HG02943 (cell line): ENCODE measurements around the gene SLC12A6.

Experiments used
- ATAC-seq: cut with Tn5 transposase; IDR thresholded peaks from one replicate; pipeline ENCODE4 v1.9.1; 2021; ENCODE audit warnings: mild to moderate bottlenecking, low read depth, moderate library complexity; ENCODE audit not compliant: unreplicated experiment

Gene SLC12A6

DNA sequence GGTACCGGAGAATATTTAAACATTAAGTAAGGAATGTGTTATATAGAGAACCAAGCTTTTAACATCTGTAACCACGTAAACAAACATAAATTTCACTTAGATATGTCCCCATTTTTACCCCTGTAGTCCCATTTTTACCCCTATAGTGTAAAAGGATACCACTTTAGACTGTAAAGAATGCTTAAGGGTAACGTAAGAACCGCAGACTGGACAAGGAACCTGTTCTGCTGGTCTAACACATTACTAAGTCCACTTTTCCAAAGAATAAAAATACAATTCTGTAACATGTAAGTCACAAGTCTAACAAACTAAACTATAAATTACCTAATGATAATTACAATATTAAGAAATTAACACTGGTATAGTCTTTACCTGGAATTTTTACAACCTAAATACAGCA lies 2.9 kb downstream of the SLC12A6 start:
- no peak for ATAC-seq

DNA sequence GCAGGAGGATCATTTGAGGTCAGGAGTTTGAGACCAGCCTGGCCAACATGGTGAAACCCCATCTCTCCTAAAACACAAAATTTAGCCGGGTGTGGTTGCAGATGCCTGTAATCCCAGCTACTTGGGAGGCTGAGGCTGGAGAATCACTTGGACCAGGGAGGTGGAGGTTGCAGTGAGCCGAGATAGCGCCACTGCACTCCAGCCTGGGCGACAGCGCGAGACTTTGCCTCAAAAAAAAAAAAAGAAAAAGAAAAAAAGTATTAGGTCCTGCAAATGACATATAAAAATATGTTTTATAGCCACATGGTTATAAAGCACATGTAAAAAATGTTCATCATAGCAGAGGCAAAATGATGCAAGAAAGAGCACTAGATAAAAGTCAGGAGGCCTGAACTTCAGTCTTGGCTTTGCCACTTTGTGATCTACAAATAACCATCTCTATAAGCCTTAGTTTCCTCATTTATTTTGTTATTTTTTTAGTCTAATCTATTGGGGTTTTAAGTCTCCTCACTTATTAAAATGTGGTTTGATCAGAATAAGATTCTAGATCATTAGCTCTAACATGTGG lies 4.9 kb downstream of the SLC12A6 start:
- no peak for ATAC-seq

DNA sequence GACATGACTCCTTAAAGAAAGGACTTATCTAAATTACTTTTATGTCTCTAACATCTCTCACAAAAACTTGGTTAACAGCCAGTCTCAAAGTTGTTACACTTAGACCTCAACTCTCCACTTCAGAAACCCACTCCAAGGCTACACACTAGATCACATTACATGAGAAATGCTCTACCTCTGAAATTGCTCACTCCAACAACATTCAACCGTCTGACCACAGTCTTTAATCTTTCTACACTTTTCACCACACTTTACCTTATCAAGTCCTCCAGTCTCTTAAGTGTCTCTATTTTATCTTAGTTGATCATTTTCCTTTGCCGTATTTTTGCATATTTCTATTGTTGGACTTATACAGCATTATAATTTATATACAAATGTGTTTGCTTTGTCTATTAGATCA lies 5.8 kb downstream of the SLC12A6 start:
- no peak for ATAC-seq

DNA sequence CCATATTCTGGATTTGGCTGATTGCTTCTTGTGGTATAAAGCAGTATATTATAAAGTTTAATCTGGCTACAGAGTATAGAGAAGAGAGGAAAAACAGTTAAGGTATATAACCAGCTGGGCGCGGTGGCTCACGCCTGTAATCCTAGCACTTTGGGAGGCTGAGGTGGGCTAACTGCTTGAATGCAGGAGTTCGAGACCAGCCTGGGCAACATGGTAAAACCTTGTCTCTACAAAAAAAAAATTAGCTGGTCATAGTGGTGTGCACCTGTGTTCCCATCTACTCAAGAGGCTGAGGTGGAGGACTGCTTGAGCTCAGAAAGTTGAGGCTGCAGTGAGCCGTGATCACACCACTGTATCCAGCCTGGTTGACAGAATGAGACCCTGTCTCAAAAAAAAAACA lies 7.3 kb downstream of the SLC12A6 start:
- no peak for ATAC-seq

DNA sequence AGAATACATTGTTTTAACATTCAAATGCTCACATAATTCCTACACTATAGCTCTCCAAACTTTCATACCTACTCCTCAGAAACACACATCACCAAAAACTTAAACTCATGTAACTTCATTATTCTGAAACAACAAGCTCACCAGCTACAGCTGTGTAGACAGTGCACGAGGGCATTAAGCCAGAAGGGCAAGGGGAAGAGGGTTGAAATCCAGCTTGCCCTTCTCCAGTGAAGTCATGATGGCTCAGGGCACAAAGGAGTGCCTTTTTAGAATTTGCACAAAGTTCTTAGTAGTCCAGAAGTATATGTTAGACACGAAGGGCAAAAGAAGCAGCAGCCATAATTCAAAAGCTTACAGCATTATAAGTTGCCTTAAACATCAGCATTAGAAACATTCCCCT lies 8.6 kb downstream of the SLC12A6 start:
- ATAC-seq, result no peak

DNA sequence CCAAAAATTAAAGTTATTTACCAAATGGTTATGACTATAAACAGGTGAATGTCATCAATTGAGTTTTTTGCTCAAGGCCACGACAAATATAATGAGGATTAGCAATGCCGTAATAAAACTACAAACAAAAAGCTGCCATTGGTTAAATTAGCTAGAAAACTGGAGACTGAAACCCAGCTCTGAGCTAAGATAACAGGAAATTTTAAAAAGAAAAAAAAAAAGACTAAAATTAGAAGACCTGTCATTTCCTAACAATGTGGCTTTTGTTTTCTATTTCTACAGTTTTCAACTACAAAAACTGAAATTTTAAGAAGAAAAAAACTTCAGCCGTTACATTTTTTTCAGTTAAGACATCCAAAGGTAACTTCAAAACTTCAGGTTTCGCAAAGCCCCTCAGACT lies 9.7 kb downstream of the SLC12A6 start:
- no peak for ATAC-seq

DNA sequence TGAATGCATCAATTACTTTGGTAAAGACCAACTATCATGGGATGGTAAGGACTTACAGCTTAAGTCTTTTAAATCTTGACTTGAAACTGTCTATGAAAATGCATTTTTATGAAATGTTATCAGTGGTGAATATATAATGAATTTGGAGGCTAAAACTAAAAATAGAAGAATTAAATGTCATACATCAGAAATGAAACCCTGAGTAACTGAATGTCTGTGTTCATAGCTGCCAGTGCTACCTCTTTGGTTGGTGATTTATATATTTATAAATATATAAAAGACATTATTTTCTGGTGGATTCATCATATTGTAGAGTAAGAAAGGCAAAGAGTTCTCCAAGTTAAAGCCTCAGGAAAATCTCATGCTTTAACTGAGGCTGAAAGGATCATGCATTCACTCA lies 12.2 kb downstream of the SLC12A6 start:
- ATAC-seq, result no peak

DNA sequence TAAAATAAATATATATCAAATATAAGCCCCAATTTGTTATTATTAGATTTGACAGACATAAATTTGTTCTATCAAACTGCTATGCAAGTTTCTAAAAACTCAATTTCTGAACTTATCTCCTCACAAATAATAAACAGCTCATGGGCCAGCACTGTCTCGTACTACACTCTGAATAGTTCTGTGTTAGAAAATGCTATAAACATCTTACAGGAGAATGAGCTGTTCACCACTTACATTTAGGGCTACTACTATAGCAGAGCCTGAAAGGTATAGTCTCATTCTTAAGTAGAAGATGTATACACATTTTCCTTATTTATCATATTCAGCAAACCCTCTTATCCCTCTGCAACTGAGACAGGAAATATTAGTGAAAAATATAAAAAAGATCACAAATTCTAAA lies 12.6 kb downstream of the SLC12A6 start:
- no peak for ATAC-seq

DNA sequence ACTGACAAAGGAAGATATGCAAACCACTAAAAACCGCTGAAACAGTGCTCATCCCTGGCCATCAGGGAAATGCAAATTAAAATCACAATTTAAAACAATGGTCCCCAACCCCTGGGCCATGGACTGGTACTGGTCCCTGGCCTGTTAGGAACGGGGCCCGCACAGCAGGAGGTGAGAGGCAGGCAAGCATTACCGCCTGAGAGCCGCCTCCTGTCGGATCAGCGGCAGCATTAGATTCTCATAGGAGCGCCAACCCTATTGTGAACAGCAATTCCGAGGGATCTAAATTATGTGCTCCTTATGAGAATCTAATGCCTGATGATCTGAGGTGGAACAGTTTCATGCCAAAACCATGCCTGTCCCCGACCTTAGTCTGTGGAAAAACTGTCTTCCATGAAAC lies 14.4 kb downstream of the SLC12A6 start:
- ATAC-seq, result no peak

DNA sequence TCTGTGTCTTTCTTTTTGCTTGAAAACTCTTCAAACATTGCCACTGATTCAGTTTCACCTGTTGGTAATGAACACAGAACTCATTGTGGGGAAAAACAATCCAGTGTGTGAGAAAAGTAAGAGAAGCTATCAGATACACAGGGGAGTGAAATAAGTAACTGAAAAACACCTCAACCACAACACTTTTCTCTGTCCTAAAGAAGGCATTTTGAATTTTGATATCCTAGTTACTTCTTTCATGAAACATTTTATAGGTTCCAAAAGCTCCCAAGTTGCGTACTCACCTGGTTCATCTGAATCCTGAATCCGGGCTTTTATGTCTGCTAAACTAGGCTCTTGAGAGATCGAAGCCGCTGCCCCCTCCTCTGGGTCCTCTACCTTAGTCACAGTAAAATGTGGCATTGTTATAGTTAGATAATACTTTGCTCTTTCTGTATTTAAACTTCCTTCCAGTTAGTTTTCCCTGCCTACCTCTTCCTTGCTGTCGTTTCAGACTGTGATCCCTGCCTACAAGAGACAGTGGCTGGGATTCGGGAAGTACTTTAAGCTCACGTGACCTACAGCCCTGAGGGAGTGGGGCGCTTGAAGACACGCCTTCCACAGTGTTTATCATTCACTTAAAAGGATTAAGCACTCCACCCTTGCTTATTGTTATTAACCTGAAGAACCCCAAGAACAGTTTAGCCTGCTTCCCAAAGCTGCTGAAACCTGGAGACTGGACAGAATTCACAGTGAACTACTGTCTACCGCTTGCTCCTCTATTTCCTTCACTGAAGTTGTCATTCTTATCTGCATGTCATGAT lies 19.1 kb downstream of the SLC12A6 start:
- ATAC-seq, result no peak

DNA sequence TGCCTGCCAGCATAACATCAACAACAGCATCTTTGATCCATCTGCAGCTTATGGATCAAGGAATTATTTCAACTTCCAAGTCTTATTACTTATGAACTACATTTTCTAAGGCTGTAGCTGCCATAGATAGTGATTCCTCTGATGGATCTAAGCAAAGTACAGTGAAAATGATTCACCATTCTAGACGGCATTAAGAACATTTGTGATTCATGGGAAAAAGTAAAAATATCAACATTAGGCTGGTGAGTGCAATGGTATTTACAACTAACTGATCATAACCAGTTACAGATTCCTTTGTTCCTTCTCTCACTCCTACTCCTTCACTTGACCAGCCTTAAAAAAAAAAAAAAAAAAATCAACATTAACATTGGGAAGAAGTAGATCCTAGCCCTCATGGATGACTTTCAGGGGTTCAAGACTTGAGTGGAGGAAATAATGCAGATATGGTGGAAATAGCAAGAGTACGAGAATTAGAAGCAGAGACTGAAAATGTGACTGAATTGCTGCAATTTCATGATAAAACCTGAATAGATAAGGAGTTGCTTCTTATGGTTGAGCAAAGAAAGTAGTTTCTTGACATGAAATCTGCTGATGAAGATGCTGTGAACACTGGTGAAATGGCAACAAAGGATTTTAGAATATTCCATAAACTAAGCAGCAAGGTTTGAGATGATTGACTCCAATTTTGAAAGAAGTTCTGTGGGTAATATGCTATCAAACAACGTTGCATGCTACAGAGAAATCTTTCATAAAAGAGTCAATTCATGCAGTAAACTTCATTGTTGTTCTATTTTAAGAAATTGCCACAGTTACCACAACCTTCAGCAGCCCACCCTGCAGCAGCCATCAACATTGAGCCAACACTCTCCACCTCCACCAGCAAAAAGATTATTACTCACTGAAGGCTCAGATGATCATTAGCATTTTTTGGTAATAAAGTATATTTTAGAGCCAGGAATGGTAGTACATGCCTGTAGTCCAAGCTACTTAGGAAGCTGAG lies 22.8 kb downstream of the SLC12A6 start:
- no peak for ATAC-seq

DNA sequence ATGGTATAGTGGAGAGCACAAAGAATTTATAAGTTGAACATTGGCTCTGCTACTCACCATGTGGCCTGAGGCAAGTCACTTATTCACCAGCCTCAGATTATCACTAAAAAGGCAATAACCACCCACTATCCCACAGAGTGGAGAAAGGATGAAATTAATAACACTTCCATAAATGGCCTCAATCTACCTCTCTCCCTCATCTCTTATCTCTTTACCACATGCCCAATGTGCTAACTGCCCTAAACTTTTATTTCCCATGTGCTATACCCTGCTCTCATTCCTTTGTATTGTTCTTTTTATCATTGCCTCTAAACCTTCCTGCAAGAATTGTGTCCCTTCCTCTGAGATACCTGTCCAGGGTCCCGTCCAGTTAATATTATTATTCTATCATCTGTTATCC lies 26.0 kb downstream of the SLC12A6 start:
- no peak for ATAC-seq

DNA sequence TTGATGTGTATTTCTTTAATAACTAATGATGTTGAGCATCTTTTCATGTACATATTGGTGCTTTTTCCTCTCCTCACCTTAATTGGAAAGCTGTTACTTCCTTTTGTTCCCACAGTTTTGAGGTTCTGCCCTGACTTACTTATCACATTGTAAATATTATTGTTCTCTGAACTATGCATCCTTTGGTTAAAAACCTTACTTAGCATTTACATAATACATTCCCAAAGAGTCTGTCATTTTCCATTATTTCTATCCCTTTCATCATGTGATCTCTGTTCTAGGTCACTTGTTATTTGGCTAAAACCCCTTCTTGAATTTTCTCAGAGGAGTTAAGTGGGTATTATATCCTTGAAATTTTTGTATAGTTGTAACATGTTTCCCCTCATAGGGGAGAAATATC lies 33.0 kb downstream of the SLC12A6 start:
- ATAC-seq, result no peak

DNA sequence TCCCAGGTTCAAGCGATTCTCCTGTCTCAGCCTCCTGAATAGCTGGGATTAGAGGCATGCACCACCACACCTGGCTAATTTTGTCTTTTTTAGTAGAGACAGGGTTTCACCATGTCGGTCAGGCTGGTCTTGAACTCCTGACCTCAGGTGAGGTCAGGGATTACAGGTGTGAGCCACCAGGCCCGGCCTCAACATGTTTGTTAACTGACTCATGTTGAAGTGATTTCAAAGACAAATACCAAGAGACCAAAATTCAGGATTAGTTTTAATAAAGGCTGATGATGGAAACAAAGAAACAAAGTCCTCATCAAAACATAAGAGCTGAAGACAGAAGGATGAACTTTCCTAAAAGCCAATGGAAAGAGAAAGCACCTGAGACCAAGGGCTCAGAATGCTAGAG lies 36.5 kb downstream of the SLC12A6 start:
- ATAC-seq, result no peak

DNA sequence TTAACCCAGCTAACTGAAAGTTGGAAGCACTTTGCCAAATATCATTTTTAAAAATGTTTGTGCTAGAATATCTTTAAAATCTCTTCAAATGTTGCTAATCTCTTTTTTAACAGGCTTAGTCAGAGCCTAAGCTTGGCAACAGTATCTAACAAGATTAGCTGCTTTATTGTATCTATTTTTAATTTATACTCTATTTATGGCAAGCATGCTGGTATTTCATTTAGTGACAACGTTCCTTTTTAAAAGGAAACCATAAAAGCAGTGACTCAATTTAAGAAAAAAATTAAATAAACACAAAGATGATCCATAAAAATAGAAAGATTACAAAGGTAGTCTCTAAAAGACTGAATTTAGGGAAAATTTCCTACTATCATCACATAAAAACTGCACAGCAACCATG lies 40.5 kb downstream of the SLC12A6 start:
- ATAC-seq, result no peak

DNA sequence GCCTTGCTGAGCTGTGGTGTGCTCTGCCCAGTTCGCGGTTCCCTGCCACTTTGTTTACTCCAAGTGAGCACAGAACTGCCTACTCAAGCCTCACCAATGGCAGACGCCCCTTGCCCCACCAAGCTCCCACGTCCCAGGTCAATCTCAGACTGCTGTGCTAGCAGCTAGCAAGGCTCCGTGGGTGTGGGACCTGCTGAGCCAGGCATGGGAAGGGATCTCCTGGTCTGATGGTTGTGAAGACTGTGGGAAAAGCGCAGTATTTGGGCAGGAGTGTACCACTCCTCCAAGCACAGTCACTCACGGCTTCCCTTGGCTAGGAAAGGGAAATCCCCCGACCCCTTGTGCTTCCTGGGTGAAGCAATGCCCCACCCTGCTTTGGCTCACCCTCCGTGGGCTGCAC lies 45.0 kb downstream of the SLC12A6 start:
- ATAC-seq, result no peak

DNA sequence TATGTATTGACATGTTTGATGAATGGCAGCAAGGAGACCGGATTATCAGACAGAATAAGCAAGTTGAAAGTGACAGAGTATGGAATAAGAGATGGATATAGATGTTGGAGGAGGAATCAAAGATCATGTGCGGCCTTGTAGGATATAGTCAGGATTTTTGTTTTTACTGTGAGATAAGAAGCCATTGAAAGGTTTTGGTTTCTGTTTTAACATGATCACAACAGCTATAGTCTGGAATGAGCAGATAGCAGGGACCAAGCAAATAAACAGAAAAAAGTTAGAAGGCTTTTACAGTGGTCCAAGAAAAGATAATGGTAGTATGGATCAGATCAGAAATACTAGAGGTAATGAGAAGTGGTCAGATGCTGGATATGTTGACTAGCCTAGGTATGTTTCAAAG lies 52.6 kb downstream of the SLC12A6 start:
- no peak for ATAC-seq

DNA sequence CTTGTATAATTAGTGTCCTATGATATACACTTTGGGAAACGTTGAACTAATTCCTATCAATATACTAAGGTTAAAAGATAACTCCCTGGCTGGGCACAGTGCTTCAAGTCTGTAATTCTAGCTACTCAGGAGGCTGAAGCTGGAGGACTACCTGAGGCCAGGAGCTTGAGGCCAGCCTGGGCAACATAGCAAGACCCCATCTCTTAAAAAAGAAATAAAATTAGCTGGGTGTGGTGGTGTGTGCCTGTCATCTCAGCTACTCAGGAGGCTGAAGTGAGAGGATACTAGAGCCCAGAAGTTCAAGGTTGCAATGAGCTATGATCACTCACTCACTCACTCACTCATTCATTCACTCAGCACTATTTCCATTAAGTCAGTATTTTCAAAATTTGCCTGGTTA lies 55.2 kb downstream of the SLC12A6 start:
- no peak for ATAC-seq

DNA sequence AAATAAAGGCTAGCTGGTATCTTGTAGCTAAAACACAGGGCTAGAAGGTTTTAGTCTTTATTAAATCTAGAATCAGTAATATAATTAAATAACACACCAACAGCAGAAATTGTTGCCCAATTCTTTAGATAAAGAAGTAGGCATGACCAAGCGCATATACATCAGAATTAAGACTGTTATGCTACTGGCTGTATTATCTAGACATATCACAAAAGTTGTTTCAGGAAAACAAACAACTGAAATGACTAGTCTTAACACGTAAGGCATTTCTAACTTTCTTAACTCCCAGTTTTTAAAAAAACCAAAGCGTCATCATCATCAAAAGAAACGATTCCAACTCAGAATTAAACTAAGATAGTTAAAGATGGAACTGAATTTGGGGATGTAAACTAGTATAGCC lies 57.4 kb downstream of the SLC12A6 start:
- no peak for ATAC-seq

DNA sequence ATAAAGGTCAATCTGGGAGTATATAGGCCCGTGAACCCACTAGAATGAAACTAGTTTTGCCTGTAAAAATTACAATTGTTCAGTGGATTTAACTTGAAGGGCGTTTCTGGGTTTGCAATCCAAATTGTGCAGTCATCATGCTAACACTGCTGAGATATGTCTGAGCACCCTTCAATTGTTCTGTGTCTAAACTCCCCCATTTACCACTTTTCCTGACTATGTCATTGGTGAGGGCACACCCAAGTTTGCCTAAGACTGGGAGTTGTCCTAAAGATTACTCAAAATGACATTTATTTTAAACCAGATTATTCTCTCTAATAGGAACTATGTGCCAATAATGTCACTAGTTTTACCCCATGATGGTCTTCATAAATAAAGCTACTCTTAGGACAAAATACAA lies 58.2 kb downstream of the SLC12A6 start:
- no peak for ATAC-seq

DNA sequence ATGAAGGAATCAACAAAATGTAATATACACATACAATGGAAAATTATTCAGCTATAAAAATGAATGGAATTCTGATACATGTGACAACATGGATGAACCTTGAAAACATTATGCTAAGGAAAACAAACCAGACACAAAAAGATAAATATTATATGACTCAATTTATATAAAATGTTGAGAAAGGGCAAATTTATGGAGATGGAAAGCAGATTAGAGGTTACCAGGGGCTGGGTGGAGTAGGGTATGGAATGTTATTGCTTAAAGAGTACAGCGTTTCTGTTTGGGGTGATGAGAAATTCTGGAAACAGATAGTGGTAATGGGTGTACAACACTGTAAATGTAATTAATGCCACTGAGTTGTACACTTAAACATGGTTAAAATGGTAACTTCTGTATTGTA lies 61.9 kb downstream of the SLC12A6 start:
- ATAC-seq, result no peak
